T-helper 22 cell (primary cell): ENCODE measurements around the gene PC.

Experiments
- DNase-seq: peaks from one replicate; pipeline ENCODE4 v3.0.0-alpha.2; 2020; ENCODE audit warnings: low read depth

Gene PC

GRCh38 chr11:66853242-66854229, 104.6 kb downstream of the PC start:
- DNase-seq: no peak

DNA sequence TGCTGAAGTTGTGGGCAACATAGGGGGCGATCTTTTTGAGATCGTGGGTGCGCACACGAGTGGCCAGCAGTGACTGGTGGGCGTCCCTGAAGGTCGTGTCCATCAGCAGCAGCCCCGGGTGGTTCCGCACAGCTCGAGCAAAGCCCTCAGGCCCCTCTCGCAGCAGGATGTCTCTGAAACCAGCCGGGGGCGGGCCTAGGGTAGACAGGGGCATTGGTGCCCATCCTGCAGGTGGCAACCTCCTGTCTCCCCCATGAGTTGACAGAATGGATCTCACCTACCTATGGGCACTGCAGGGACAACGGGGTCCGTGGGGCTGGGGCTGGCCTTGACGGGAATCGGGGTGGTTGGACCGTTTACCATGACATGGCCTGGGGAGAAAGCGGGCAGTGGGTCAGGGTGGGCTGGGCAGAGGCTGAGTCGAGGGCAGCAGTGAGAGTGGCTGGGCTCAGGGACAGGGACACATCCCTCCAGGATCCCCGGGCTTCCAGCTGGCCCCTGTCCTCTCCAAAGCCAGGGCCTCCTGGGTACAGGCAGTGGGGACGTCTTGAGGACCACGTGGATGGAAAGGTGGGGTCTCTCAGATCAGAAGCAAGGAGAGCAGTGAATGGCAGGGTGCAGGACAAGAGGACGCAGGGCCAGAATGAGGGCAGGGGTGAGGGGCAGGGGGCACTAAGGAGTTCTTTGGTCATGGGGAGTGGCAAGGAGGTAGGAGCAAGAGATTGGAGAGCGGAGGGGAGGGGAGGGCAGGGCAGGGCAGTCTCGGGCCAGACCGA, 105.5 kb downstream of the PC start:
- no peak for DNase-seq

GRCh38 chr11:66851698-66852465, 106.3 kb downstream of the PC start:
- DNase-seq: no peak

DNA sequence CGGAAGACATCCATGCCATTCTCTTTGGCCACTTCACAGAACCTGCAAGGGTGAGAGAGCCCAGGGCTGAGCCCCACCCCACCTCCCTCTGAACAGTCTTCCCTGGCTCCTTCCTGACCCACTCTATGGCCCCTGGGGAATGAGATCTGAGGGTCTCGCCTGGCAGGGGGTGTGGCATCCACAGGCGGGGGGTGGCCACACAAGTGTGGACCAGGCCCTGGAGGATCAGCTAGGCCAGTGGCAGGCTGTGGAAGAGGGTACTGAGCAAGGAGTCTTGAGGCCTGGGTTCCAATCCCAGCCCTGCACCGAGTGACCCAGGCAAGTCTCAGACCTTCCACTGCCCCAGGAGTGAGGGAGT, 107.0 kb downstream of the PC start:
- DNase-seq: no peak

GRCh38 chr11:66850588-66851238, 107.5 kb downstream of the PC start:
- no peak for DNase-seq

- no peak for DNase-seq
Measured at GRCh38 chr11:66850235-66850587, 108.0 kb downstream of the PC start.

- DNase-seq: no peak
Measured at GRCh38 chr11:66849501-66850234, 108.5 kb downstream of the PC start.

DNA sequence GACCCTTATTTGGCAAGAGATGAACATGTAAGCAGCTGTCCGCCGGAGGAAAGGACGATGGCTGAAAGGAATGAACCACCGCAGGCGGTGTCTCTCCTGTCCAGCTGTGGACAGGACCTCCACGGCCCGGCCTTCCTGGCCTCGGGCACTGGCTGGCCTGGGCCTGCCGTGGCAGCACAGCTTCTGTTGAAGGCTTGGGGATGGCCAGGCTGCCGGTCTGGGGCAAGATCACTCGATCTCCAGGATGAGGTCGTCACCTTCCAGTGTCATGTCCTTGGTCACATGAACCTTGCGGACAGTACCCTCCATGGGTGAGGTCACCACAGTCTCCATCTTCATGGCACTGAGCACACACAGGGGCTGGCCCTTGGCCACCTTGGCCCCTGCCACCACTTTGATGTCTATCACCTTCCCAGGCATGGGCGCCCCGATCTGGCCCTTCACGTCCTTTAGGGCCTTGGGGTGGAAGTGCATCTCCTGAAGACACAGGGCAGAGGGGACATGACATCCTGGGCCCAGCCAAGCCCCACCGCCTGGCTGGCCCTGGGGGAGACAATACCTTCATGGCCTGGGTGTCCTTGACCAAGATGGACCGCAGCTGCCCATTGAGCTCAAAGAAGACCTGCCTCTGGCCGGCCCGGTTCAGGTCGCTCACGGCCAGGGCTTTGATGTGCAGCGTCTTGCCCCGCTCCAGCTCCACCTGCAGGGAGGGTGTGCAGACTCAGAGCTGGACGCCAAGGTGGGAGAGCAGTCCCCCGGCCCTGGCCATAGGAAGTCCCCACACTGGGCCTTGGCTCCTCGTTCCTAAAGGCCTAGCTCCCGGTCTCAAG, 109.3 kb downstream of the PC start:
- DNase-seq: no peak

DNA sequence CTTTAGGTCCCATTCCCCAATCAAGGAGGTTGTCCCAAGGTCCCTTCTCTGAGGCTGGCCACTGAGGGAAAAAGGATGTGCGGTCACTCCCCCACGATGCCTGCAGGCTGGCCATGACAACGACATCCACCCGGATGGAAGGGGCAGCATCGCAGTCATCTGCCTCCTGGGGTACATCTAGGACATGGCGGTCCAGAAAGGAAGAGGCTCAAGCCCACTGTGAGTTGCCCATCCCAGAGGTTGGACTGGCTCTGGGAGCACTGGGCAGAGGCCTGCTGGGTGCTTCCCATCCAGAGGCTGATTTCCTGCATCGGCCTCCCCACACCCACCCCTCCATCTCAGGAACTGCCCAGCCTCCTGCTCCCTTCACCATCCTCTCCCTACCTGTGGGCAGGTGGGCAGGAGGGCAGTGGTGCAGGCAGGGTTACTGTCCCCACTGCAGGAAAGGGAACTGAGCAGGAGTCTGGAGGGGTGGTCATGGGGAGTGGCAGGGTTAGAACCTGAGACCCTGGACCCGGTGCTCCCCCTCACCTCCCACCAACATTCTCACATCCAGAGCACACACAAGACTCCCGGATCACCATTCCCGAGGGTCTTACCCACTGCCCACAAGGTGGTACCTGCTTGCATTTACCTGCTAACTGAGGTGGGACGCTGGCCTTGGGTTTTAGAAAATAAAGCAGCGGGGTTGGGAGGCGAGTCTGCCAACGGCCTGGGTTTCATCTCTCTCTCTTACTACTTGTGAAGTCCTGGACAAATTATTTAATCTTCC, 110.5 kb downstream of the PC start:
- DNase-seq: no peak

GRCh38 chr11:66846671-66847091, 111.5 kb downstream of the PC start:
- no peak for DNase-seq

- no peak for DNase-seq
Measured at GRCh38 chr11:66845876-66846212, 112.3 kb downstream of the PC start.

GRCh38 chr11:66845143-66845875, 112.9 kb downstream of the PC start:
- no peak for DNase-seq

DNA sequence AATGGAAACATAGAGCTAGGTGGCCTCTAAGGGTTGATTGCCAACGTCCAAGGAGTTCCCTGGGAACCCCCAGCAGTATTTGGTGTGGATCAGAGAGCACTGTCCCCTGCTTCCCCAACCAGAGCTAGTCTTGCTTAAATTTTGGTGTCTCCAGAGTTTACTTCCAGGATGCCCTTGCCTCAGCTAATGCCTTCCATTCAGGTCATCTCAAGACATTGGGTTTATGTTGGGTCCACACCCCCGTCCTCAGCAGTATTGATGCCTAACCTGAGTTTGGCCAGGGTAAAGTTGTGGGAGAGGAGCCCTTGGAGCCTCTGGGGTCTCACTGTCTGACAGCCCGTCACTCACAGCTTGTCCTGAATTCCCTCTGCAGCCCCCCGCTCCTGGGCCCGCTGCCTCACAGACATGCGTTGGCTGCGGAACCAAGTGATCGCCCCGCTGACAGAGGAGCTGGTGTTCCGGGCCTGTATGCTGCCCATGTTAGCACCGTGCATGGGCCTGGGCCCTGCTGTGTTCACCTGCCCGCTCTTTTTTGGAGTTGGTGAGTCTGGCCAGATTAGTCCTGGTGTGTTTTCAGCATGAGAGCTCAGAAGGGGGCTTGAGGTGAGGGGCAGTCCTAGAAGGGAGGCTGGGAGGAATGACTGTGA, 113.6 kb downstream of the PC start:
- no peak for DNase-seq

- DNase-seq: no peak
Measured at GRCh38 chr11:66843776-66844495, 114.2 kb downstream of the PC start.

- peak; percentile 81 for DNase-seq
Measured at GRCh38 chr11:66842896-66843775, 115.0 kb downstream of the PC start, which contains the start of gene RCE1. TSS of gene RCE1 (plus strand) at chr11:66843441. CDS start at chr11:66843456, 15 bp downstream.

GRCh38 chr11:66842501-66842895, 115.7 kb downstream of the PC start:
- no peak for DNase-seq

DNA sequence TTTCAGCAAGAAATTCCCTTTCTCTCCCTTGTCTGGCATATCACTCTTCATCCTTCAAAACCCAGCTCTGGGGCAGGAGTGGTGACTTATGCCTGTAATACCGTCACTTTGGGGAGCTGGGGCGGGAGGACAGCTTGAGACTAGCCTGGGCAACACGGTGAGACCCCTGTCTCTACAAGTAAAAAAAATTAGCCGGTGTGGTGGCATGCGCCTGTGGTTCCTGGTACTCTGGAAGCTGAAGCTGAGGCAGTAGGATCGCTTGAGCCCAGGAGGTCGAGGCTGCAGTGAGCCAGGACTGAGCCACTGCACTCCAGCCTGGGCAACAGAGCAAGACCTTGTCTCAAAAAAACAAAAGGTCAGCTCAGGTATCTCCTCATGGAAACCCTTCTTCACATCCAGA, 116.3 kb downstream of the PC start:
- no peak for DNase-seq
